Stimulated activated CD8-positive, alpha-beta memory T cell treated with anti-CD3 and anti-CD28 coated beads, Interleukin-7, amount 100 ng/mL, for 1 hour (primary cell): ENCODE measurements around the gene IFT27.
"Not testable (repeated sequence)": the region's sequence is repeated elsewhere in the genome, so short reads cannot be mapped to it uniquely, and the experiment has no call there.

Experiments used
- DNase-seq, 2 donors: peaks; one replicate each; pipeline ENCODE4 v3.0.0-alpha.2; 2020; ENCODE audit warnings: low read depth in 2 of 2

Gene IFT27

DNA sequence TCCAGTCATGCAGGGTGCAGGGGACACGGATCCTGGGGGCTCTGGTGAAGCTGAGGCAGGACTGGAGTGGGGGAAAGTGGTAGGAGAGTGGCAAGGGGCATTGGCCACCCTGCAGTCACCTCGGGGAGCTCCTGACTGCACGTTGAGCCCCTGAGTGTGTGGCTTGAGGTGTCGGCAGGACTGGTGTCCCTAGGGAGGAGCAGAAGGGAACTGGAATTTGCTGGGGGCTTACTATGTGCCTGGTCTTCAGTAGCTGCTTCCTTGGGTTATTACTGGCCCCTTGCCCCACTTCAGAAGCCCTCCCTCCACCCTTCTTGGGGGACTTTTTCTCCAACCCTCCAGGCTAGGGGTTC lies 31.5 kb downstream of the IFT27 start:
- DNase-seq: no peak

- DNase-seq: no peak
These were observed 32.1 kb downstream of the IFT27 start for GRCh38 chr22:36743591-36744412.

DNA sequence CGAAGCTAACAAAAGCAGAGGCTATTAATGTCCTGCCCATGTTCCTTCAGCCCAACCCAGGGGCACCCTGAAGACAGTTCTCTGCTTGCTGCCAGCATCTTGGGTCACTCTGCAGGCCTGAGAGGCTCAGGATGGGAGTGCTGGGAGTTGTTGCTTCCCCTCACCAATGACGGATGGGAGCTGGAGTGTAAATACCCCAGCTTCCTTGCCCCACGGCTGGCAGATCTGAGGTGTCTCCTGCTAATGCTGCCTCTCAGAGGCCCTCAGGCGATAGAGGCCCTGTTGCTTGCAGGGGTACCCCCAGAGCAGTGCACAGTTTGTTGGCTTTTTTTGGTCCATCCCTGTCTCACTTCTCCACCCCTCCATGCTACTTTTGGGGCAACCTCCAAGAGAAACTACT lies 32.9 kb downstream of the IFT27 start:
- no peak for DNase-seq

DNA sequence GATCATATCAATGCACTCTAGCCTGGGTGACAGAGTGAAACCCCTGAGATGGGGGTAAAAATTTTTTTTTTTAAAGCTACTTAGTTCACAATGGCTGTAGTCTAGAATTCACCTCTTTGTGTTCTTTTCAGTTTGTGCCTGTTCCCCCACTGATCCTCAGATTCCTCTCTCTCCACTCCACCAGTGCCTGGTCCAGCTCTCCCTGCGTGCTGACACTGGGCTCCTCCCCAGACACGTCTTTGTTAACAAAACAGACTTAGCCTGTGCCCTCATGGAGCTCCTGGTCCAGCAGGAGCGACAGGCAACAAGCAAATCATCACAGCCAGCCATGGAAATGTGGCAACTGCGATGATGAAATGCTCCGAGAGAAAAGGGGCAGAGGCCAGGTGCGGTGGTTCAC lies 34.0 kb downstream of the IFT27 start:
- DNase-seq: no peak

DNA sequence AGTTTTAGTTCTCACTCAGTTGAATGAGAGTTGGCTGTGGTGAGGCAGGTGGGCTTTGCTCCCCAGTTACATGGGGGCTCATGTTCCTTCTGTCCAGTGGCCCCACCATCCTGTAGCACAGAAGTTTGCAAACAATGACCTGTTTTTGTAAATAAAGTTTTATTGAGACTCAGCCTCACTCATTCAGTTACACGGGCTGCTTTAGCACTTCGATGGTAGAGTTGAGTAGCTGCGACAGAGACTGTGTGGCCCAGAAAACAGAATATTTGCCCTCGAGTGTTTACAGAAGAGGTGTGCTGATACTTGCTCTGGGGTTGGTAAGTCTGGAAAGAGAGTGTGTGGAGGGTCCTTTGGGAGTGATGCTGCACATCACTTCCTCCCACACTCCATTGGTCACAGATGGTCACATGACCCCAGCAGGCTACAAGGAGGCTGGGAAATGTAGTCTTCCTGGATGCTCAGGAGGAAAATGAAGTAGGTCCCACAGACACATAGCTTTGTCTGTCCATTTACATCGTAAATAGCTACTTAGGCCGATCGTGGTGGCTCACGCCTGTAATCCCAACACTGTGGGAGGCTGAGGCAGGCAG lies 34.6 kb downstream of the IFT27 start:
- DNase-seq: no peak

DNA sequence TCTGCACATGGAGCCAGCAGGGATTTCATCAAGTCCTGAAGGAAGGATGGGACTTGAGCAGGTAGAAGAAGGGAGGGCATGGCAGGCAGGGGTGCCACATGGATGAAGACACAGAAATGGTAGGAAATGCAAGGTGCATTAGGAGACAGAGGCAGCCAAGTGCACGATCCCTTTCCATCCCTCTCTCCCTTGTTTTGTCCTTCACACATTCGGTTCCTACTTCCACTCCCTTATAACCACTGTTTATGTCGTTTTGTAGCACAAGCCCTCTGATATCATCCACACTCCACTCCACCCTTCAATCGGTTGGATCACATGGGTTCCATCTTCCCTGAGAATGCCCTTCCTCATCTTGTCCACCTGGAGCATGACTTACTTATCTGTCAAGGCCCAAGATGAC lies 35.2 kb downstream of the IFT27 start:
- no peak for DNase-seq

GRCh38 chr22:36739185-36739584 lies 36.7 kb downstream of the IFT27 start:
- DNase-seq: no peak

DNA sequence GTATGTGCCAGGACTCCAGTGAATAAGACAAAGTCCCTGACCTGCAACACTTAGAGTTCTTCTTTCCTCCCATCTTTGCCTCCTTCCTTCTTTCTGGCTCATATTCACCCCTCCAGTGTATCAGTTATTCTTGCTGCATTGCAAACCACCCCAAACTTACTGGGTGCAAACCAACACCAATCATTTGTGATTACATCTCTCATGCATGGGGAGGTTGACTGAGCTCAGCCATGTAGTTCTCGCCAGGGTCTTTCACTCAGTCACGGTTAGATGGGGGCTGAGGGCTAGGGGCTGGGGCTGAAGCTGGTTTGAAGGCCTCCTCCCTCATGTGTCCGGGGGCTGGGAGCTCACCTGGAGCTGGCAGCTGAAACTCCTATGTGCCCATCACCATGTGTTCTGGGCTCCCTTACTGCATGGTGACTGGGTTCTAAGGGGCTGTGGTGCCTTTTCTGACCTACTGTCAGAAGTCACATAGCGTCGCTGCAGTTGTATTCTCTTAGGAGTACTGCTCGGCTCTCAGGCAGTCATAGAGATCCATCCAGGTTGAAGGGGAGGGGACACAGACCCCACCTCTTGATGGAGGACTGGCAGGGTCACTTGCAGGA lies 37.4 kb downstream of the IFT27 start:
- DNase-seq: no peak

DNA sequence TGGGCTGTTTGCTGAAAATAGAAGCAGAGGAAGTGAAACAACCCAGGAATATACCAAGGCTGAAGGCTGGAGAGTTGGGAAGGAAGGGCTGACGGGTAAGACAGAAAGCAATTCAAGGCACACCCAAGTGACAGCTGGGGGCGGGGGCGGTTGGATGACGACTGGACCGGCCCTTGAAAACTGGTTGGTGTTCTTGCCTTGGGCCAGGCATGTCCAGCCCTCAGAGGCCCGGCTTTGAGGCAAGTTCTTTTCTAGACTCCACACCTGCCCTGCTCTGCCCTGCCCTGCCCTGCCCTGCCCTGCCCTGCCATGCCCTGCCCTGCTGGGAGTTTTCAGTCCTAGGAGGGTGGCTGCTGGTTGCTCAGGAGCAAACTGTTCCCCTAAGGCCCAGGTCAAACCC lies 38.1 kb downstream of the IFT27 start:
- DNase-seq: no peak

- DNase-seq: no peak
These were observed 39.1 kb downstream of the IFT27 start for GRCh38 chr22:36736701-36737320.

DNA sequence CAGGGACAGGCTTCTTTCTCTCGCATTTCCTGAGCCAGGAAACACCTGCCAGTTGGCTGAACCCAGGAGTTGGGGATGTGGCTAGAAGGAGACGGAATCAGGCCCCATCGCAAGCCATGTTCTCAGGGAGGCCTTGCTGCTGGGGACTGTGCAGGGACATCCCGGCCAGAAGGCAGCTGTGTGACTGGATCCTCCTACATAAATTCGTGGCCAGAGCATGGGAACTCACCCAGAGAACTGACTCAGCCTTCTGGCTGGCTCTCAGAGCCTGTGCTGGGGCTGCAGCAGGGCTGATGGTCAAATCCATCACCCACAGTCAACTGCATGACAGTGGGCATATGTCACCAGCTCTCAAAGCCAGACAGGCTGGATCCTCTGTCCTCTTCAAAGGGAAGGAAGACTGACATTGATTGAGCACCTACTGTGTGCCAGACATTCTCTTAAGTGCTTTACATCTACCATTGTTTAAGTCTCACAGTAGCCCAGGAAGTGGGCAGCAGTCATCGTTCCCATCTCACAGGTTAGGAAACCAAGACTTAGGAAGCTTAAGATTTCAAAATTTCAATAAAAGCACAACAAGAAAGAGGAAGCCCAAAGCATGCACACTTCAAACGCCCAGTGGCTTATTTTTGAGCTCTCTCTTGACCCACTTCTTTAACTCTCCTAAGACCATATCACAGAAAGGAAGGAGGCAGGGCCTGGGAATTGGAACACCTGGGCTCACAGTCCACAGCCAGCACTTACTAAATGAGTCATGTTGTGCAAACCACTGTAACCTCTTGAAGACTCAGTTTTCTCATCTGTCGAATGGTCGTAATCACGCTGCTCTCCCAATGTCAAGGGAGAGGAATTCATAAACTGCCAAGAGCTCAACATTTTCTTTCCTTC lies 41.5 kb downstream of the IFT27 start:
- no peak for DNase-seq

- no peak for DNase-seq
These were observed 42.6 kb downstream of the IFT27 start for GRCh38 chr22:36733271-36733670.

- DNase-seq: no peak
These were observed 43.3 kb downstream of the IFT27 start for GRCh38 chr22:36732609-36733008.

DNA sequence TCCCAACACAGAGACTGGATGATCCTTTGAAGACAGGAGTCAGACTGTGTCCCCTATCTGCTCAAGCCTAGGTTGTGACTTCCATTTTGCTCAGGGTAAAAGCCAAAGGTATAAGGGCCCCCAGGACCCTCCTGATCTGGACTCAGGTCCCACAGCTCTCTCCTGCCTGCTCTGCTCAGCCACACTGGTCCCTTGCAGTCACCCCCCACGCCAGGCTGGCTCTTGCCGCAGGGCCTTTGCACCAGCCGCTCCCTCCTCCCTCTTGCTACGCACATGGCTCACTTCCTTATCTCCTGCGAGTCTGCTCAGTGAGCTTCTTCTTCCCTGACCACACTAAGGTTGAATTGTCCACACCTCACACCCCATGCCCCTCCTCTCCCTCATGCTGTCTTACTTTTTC lies 44.0 kb downstream of the IFT27 start:
- DNase-seq: no peak

- DNase-seq: not testable (repeated sequence)
These were observed 44.6 kb downstream of the IFT27 start for GRCh38 chr22:36731321-36731720.

GRCh38 chr22:36730176-36730858 lies 45.6 kb downstream of the IFT27 start:
- DNase-seq: no peak

GRCh38 chr22:36729321-36729720 lies 46.6 kb downstream of the IFT27 start:
- DNase-seq: no peak

DNA sequence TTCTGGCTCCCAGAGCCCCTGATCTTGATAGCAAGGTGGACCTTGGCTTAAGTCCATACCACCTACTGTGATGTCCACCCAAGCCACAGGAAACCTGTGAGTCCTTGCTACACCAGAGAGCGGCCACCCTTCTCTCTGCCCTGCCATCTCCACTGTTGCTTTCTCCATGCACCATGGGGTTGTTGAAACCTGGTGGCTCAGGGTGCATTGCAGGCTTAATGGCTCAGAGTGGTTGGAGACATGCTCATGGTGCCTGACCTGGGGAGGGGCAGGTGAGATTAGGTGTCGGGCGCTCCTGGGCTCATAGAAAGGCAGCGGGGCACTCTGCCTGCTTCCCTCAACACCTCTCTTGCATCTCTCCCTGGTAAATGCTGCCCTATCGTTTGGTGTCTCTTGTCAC lies 47.4 kb downstream of the IFT27 start:
- DNase-seq: no peak

DNA sequence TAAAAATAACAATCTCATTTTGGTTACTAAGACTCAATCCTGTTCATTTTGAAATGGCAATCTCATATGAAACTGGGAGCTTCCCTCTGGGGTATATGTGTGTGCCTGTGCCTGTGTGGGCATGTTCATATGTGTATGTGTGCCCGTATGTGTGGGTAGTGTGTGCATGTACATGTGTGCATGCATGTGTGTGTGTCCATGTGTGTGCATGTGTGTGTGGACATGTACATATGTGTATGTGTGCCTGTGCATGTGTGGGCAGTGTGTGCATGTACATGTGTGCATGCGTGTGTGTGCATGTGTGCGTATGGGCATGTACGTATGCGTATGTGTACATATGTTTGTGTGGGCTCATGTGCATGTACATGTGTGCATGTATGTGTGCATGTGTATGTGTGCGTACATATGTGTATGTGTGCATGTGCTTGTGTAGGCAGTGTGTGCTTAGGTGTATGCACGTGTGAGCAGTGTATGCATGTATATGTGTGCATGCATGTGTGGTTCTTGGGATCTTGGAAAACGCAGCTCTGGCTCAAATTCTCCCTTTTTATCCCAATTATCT lies 47.9 kb downstream of the IFT27 start:
- DNase-seq: no peak

- DNase-seq: no peak
These were observed 48.8 kb downstream of the IFT27 start for GRCh38 chr22:36727110-36727509.

- DNase-seq: no peak
These were observed 49.9 kb downstream of the IFT27 start for GRCh38 chr22:36726007-36726380.
